ENCODE data around the gene GMEB2.
"Not testable (repeated sequence)": the region's sequence is repeated elsewhere in the genome, so short reads cannot be mapped to it uniquely, and the experiment has no call there.

GMEB2 gene

DNA sequence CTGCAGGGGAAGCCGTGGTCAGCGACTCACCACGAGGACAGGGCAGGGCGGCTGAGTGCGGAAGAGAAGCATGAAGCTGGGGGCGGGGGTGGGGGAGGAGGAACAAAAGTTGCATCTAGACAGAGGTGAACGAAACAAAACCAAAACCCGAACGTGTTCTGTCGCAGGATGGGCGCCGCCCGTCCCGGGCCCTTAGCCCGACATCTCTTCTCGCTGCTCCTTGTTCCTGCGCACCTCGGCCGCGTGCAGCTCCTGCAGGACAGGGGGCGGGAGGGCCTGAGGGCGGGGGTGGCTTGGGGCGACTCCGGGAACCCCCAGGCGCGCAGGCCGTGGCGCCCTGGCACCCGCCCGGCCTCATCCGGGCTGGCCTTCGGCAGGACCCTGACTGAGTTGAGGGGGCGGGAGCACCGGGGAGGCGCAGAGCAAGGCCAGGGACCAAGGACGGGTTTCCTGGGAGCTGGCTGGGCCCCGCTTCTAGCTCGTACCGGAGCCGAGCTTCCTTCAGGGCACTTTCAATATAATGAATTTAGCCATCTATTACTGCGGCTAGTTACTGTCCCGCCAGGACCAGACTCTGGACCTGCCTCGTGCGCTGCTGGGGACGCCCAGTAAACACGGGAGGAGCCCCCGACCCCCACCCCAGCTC is 14.4 kb upstream of the GMEB2 start:
- TF ChIP-seq JUND (IDR thresholded peaks at IDR 0.05; ENCODE audit: low read depth): no peak
- in situ Hi-C loops (cut with HindIII; ENCODE audit: low pct_unique_long_range_greater_than_20kb, low sequenced_read_pairs): no loop called here
- DNase-seq (ENCODE audit: low read depth in 1 of 2, low spot score in 1 of 2): no peak

DNA sequence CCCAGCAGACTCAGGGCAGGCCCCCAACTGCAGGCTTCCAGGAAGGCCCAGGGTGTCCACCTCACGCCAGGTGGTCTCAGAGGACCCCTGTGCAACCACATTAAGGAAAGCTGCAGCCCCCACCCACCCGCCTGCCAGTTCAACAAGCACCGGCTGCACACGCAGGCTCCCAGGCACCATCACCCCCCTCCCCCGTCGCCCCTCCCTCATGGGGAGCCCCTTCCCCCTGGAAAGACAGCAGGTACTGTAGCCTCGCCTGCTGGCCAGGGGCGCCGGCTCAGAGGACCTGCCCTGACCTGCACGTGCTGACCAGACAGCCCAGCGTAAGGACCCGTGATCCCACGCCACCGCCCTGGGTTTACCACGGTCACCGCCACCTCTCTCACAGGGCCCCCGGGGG is 13.8 kb upstream of the GMEB2 start:
- in situ Hi-C loops (cut with HindIII; ENCODE audit: low pct_unique_long_range_greater_than_20kb, low sequenced_read_pairs); DNase-seq (ENCODE audit: low read depth in 1 of 2, low spot score in 1 of 2): not testable (repeated sequence)

DNA sequence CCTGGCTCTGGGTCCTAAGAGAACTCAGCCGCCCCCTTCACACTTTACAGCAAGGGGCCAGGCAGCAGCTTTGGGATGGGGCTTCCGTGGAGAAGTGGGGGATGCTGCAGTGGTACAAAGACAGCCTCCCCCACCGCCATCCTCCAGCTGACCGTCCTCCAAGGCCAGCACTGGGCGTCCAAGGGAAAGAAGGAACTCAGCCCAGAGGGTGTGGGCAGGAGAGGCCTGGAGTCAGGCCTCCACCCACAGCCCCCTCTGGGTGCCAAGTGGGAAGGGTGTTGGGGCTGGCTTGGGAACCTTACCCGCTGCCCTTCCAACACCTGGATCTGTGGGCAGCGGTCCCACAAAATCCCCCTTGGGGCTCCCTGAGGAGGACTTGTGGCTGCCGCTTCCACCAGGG is 13.2 kb upstream of the GMEB2 start:
- TF ChIP-seq JUND (IDR thresholded peaks at IDR 0.05; ENCODE audit: low read depth): no peak
- in situ Hi-C loops (cut with HindIII; ENCODE audit: low pct_unique_long_range_greater_than_20kb, low sequenced_read_pairs): no loop called here

DNA sequence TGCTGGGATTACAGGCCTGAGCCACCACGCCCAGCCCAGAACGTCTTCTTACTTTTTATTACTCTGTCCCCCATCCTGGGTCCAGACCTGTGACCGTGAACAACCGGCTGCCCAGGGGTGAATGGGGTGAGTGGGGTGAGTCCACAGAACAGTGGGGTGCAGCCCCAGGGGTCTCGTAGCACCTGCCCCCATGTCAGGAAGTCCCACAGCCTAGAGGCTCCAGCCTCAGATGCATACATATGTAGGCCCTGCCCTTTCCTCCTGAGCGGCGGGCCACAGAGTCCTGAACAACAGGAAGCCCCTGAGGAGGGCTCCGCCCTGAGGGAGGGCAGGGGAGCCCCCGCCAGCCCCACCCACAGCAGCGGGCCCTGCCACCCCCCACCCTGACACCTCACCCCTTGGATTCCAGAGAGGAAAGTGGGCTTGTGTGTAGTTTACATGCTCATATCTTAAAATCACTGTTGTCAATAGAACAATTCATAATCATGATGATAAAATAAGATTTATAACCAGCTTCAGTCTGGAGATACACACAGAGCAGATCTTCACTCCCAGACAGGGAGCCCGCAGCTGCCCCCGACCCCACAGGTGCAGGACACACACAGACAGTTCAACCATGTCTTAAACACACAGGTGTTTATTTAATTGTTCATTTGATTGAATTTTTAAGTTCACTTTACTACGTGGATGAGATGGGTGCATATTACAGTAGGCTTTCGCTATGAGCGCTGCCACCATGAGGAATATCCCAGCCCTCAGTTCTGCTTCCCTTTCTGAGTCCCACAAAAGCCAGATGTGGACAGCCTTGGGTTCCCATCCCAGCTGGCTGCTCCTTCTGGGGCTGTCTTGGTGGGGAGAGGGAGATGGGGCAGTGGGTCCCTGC is 12.4 kb upstream of the GMEB2 start:
- TF ChIP-seq JUND (IDR thresholded peaks at IDR 0.05; ENCODE audit: low read depth): no peak
- DNase-seq (ENCODE audit: low read depth in 1 of 2, low spot score in 1 of 2): no peak
- in situ Hi-C loops (cut with HindIII; ENCODE audit: low pct_unique_long_range_greater_than_20kb, low sequenced_read_pairs): no loop called here

More for the DNA sequence above, 13.2 kb upstream of the GMEB2 start:
- DNase-seq (ENCODE audit: low read depth in 1 of 2, low spot score in 1 of 2): no peak

DNA sequence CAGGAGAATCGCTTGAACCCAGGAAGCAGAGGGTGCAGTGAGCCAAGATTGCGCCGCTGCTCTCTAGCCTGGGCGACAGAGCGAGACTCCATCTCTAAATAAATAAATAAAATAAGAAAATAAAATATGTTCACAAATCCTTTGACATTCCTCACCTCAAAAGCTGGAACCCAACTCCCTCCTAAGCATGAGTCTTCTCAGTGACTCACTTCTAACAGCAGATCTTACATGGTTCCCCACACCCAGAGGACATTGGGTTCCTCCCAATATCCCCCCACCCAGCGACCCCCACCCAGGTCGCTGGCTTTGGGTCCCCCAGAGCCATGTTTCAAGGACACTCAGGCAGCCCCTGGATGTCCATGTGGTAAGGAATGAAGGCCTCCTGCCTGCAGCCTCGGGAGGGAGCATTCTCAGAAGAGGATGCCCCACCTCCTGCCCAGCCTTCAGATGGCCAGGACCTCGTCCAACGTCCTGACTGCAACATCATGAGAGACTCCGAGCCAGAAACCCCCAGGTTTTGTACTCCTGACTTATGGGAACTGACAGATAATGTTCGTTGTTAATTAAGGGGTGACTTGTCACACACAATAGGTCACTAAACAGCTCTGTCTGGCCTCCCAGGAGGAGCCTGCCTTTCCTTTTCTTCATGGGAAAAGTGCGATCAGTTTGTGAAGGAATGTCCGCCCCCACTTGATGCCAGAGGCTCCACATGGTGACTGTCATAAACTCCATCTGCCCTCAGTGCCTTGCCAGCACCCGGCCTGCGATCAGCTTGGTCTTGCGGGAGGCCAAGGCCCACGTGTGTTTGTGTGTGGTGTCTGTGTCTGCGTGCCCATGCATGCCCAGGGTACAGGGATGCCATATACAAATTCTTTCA is 10.1 kb upstream of the GMEB2 start:
- no peak for DNase-seq (ENCODE audit: low read depth in 1 of 2, low spot score in 1 of 2)
- in situ Hi-C loops (cut with HindIII; ENCODE audit: low pct_unique_long_range_greater_than_20kb, low sequenced_read_pairs): no loop called here

DNA sequence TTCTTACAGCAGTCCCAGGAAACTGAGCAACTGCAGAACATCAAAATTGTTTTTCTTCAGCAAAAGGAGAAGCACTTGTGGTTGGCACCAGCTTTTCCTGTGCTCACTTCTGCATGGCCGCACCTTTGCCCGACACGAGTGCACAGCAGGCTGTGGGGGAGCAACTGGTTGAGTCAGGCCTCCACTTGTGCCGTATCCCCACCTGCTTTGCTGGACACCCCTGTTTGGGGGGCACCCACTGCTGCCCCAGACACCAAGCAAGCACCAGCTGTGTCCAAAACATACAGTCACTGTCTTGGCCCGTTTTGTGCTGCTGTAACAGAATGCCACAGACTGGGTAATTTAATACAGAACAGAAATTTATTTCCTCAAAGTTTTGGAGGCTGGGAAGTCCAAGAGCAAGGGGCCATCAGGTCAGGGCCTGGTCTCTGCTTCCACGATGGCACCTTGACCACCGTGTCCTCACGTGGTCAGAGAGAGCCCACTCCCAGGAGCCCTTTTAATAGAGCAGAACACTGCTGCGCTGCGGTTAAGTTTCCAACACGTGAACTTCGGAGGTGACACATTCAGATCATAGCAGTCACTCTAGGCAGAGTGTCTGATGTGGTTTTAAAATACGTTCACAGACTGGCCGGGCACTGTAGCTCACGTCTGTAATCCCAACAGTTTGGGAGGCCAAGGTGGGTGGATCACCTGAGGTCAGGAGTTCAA is 8.7 kb upstream of the GMEB2 start:
- DNase-seq (ENCODE audit: low read depth in 1 of 2, low spot score in 1 of 2): no peak
- in situ Hi-C loops (cut with HindIII; ENCODE audit: low pct_unique_long_range_greater_than_20kb, low sequenced_read_pairs): no loop called here

More for the DNA sequence above, 10.1 kb upstream of the GMEB2 start:
- TF ChIP-seq JUND (IDR thresholded peaks at IDR 0.05; ENCODE audit: low read depth): no peak

DNA sequence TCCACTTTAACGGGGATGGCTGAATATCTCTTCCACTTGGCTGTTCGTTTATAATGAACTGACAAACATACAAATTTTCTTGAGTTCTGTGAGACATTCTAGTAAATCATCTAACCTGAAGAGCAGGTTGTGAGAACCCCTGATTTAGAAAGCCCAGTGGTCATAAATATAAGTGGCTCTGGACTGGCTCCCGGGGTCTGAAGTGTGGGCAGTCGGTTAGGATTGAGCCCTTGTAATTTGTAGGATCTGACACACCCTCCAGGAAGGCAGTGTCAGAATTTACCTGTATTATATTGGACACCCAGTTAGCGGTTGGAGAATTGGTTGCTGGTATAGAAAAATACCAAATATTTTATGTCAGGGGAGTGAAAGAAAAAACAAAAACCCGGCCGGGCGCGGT is 6.8 kb upstream of the GMEB2 start:
- in situ Hi-C loops (cut with HindIII; ENCODE audit: low pct_unique_long_range_greater_than_20kb, low sequenced_read_pairs): no loop called here
- DNase-seq (ENCODE audit: low read depth in 1 of 2, low spot score in 1 of 2): no peak
- no peak for TF ChIP-seq JUND (IDR thresholded peaks at IDR 0.05; ENCODE audit: low read depth)

More for the DNA sequence above, 8.7 kb upstream of the GMEB2 start:
- no peak for TF ChIP-seq JUND (IDR thresholded peaks at IDR 0.05; ENCODE audit: low read depth)

DNA sequence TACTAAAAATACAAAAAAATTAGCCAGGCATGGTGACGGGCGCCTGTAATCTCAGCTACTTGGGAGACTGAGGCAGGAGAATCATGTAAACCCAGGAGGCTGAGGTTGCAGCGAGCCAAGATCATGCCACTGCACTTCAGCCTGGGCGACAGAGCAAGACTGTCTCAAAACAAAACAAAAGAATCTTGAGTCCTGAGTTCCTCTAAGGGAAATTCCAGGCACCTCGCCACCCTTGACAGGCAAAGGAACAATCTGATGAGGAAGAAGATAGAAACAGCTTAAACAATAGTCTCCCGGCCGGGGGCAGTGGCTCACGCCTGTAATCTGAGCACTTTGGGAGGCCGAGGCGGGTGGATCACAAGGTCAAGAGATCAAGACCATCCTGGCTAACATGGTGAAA is 4.5 kb upstream of the GMEB2 start:
- in situ Hi-C loops (cut with HindIII; ENCODE audit: low pct_unique_long_range_greater_than_20kb, low sequenced_read_pairs); DNase-seq (ENCODE audit: low read depth in 1 of 2, low spot score in 1 of 2): not testable (repeated sequence)

DNA sequence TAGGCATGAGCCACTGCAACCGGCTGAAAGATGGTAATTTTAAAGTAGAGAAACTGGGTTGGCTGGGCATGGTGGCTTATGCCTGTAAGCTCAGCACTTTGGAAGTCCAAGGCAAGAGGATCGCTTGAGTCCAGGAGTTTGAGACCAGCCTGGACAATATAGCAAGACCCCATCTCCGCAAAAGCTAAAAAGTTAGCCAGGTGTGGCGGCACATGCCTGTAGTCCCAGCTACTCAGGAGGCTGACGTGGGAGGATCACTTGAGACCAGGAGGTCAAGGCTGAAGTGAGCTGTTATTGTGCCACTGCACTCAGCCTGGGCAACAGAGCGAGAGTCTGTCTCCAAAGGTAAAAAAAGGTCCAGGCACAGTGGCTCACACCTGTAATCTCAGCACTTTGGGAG is 4.1 kb upstream of the GMEB2 start:
- DNase-seq (ENCODE audit: low read depth in 1 of 2, low spot score in 1 of 2); in situ Hi-C loops (cut with HindIII; ENCODE audit: low pct_unique_long_range_greater_than_20kb, low sequenced_read_pairs): not testable (repeated sequence)

DNA sequence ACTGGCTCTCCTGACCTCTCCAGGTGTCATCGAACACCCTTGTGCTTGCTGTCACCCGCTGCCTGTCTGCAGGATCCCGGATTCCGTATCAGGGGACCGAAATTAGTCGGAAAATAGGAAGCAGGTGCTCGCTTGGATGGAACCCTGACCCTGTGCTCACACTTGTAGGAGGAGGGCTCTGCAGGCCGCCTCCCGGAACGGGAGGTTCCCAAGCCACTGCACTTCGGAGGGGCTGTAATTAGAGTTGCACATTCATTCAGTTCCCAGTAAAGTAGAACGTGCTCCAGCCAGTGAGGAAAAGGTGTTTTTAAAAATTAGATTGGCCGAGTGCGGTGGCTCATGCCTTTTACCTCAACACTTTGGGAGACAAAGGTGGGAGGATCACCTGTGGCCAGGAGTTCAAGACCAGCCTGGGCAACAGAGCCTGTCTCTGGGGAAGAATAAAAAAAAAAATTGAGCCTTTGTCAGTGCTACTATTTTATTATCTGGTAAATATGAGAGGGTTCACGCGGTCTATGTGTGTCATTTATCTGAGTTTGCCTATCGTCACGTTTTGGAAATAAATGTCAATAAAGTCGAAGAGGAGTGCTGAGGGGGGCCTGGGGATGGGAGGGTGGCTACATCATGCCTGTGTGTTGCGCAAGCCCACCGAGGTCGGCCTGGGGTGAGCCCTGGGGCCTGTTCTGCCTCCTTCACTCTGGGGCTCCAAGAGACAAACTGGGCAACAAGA is 1.5 kb upstream of the GMEB2 start:
- in situ Hi-C loops (cut with HindIII; ENCODE audit: low pct_unique_long_range_greater_than_20kb, low sequenced_read_pairs): no loop called here
- DNase-seq (ENCODE audit: low read depth in 1 of 2, low spot score in 1 of 2): peak; percentile 90 to 91
- no peak for TF ChIP-seq JUND (IDR thresholded peaks at IDR 0.05; ENCODE audit: low read depth)

DNA sequence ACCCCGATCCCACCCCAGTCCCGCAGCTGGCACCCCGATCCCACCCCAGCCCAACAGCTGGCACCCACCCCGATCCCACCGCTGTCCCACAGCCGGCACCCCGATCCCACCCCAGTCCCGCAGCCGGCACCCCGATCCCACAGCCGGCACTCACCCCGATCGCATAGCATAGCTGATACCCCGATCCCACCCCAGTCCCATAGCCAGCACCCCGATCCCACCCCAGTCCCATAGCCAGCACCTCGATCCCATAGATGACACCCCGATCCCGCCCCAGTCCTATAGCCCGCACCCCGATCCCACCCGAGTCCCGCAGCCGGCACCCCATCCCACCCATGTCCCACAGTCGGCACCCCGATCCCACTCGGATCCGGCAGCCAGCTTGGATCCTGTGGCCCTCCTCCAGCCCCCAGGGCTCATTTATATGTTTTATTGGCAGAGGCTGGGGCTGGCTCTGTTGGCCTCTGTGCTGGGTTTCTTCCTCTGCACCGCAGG is 897 bp upstream of the GMEB2 start:
- no peak for TF ChIP-seq JUND (IDR thresholded peaks at IDR 0.05; ENCODE audit: low read depth)
- in situ Hi-C loops (cut with HindIII; ENCODE audit: low pct_unique_long_range_greater_than_20kb, low sequenced_read_pairs): no loop called here
- DNase-seq (ENCODE audit: low read depth in 1 of 2, low spot score in 1 of 2): no peak
